ENCODE data around the gene BANF2. TPM values are rescaled to one million over a fixed set of nuclear protein-coding genes. Genes with fewer than 3 reads are reported as not detected.

BANF2 gene
- total and polyA plus RNA-seq, 2 of the 4 experiments (the other 2 are of a cell fraction): not detected

DNA sequence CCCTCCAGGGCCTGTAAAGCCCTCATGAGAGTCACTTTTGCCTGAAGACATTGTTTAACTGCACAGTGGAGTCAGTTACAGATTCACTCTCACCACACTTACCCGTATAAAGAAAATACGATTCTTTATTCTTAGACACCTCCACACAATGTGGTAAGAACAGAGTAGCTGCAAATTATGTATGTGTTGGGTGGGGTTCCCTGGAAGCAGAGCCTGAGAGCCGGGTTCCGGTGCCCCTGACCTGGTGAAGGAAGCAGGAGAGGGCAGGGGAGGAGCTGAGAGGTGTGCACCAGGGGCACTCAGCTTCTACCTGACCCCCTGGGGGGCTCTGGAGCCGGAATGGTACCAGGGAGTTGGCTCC, 11.5 kb downstream of the BANF2 start:
- H3K9me3 ChIP-seq (ENCODE audit: control insufficient read depth, insufficient read depth, low read length): no peaks in the 10 kb centered on the region
- no peaks in the 10 kb centered on the region for H3K36me3 ChIP-seq (ENCODE audit: control insufficient read depth, insufficient read depth, low read length)
- no peak overlapping the region; a peak in 1 of 4 replicates for H4K8ac ChIP-seq (ENCODE audit: low read depth in 2 of 2, low read length in 2 of 2)
- no peak overlapping the region for H2BK5ac ChIP-seq (ENCODE audit: low read depth, low read length, poor library complexity, severe bottlenecking)
- no peak overlapping the region for H3K9ac ChIP-seq (ENCODE audit: low read depth, low read length)
- H3K9me1 ChIP-seq (ENCODE audit: insufficient read depth, low read length): peaks cover 28% of the 10 kb centered on the region
- H4K20me1 ChIP-seq (ENCODE audit: insufficient read depth, low read length): no peaks in the 10 kb centered on the region
- intact Hi-C loops (cut with micrococcal nuclease): no loop called here
- CTCF ChIA-PET: no interaction called here
- H3K79me1 ChIP-seq (ENCODE audit: low read depth in 1 of 2, low read length in 2 of 2): no peaks in the 10 kb centered on the region
- dilution Hi-C loops (cut with HindIII; ENCODE audit: low sequenced_read_pairs, unreplicated experiment): no loop called here
- H2AFZ ChIP-seq (replicated peaks; ENCODE audit: low read length, poor library complexity): peak overlapping the region; percentile 14
- no peaks in the 10 kb centered on the region for H3K27me3 ChIP-seq (ENCODE audit: control insufficient read depth, insufficient read depth, low read length)
- POLR2A ChIA-PET (ENCODE audit: unreplicated experiment): no interaction called here
- peak overlapping the region; percentile 6 for H2BK120ac ChIP-seq (ENCODE audit: low read depth, low read length)
- no peak overlapping the region; the same call in 1 of the 2 replicates for H3K4ac ChIP-seq (ENCODE audit: low read depth, low read length)
- H3K4me3 ChIP-seq (ENCODE audit: insufficient read depth, low read depth, low read length): no peak overlapping the region
- no peak overlapping the region for H3K18ac ChIP-seq (ENCODE audit: low read depth, low read length)
- no peak overlapping the region for H3K4me2 ChIP-seq (ENCODE audit: low read depth, low read length)
- no peak overlapping the region for H2BK15ac ChIP-seq (ENCODE audit: low read depth, low read length)
- no peak overlapping the region for H2AK5ac ChIP-seq (ENCODE audit: low read depth, low read length)
- H3K56ac ChIP-seq (ENCODE audit: extremely low read depth, insufficient read depth, low read length): no peak overlapping the region
- no peak overlapping the region for H4K5ac ChIP-seq (ENCODE audit: low read depth, low read length)
- no peak overlapping the region for H3K23ac ChIP-seq (ENCODE audit: low read depth, low read length)
- 0 out of 2 replicates have a peak overlapping the region, but pooled peaks have one; percentile 15 for H3K14ac ChIP-seq (replicated peaks; ENCODE audit: low read depth, low read length)
- BruUV-seq (replicated peaks): no TSS peak
- H4K91ac ChIP-seq (ENCODE audit: insufficient read depth, low read depth, low read length): peak overlapping the region; percentile 41; the same call in 1 of the 2 replicates
- H3K27ac ChIP-seq (ENCODE audit: insufficient read depth, low read length): no peak overlapping the region
- H2AK9ac ChIP-seq (replicated peaks; ENCODE audit: low read depth, low read length, poor library complexity): peak overlapping the region; percentile 8
- H2BK20ac ChIP-seq (ENCODE audit: low read depth, low read length): no peak overlapping the region
- no CpG with 5 or more reads among the region's 5 CpGs for WGBS, 2 experiments (ENCODE audit: extremely low coverage in 2 of 2, insufficient read length in 1 of 2)
- no peak for DNase-seq
- in situ Hi-C loops (cut with MboI; ENCODE audit: low sequenced_read_pairs): no loop called here
- TF ChIP-seq, protein P1, sequence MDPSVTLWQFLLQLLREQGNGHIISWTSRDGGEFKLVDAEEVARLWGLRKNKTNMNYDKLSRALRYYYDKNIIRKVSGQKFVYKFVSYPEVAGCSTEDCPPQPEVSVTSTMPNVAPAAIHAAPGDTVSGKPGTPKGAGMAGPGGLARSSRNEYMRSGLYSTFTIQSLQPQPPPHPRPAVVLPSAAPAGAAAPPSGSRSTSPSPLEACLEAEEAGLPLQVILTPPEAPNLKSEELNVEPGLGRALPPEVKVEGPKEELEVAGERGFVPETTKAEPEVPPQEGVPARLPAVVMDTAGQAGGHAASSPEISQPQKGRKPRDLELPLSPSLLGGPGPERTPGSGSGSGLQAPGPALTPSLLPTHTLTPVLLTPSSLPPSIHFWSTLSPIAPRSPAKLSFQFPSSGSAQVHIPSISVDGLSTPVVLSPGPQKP (IDR thresholded peaks at IDR 0.05; ENCODE audit: borderline replicate concordance, low read depth, low read length): no peak
- TF ChIP-seq CEBPB (IDR thresholded peaks at IDR 0.05; ENCODE audit: low read depth, low read length): no peak
- ATAC-seq (ENCODE audit: low read depth): no peak
- H3K4me1 ChIP-seq (ENCODE audit: control insufficient read depth, insufficient read depth, low read length): peaks cover 25% of the 10 kb centered on the region

Data from IMR-90 (cell line).